Measurements from ENCODE around the gene POC1A.

Gene POC1A

DNA sequence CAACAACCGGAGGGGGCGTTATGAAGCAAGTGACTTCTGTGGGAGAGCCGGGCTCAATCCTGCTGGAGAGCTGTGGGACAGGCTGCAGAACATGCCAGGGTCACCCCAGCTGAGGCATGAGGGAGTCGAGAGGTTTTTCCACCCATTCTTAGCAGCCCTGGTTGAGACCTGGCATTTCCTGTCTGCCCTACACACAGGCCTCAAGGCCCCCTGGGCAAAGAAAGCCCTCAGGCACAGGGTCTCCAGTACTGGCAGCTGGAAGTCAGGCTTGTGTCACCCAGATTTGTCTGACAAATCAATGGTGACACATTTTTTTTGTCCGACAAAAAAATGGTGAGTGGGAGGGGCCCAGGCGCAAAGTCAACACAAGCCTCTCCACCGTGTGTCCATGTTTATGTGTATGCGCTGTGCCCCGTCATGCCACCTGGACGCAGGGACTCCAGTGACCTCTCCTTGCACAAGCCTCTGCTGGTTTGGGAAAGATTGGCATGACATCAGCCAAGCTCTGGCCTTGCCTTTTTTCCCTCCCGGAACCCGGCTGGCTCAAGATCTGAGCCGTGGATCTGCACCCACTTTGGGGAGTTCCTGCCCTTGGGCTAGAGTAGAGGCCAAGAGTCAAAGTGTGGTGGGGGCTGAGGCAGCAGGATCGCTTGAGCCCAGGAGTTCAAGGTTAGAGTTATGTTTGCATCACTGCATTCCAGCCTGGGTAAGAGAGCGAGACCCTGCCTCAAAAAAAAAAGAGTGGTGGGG, 22.9 kb upstream of the POC1A start:
- no peak overlapping the region for H3K4me3 ChIP-seq (ENCODE audit: low read length)
- TF ChIP-seq, protein P1, sequence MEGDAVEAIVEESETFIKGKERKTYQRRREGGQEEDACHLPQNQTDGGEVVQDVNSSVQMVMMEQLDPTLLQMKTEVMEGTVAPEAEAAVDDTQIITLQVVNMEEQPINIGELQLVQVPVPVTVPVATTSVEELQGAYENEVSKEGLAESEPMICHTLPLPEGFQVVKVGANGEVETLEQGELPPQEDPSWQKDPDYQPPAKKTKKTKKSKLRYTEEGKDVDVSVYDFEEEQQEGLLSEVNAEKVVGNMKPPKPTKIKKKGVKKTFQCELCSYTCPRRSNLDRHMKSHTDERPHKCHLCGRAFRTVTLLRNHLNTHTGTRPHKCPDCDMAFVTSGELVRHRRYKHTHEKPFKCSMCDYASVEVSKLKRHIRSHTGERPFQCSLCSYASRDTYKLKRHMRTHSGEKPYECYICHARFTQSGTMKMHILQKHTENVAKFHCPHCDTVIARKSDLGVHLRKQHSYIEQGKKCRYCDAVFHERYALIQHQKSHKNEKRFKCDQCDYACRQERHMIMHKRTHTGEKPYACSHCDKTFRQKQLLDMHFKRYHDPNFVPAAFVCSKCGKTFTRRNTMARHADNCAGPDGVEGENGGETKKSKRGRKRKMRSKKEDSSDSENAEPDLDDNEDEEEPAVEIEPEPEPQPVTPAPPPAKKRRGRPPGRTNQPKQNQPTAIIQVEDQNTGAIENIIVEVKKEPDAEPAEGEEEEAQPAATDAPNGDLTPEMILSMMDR (conservative IDR thresholded peaks at IDR 0.05; ENCODE audit: low read depth, low read length) = no peak
- DNase-seq (ENCODE audit: low read depth) = no peak

DNA sequence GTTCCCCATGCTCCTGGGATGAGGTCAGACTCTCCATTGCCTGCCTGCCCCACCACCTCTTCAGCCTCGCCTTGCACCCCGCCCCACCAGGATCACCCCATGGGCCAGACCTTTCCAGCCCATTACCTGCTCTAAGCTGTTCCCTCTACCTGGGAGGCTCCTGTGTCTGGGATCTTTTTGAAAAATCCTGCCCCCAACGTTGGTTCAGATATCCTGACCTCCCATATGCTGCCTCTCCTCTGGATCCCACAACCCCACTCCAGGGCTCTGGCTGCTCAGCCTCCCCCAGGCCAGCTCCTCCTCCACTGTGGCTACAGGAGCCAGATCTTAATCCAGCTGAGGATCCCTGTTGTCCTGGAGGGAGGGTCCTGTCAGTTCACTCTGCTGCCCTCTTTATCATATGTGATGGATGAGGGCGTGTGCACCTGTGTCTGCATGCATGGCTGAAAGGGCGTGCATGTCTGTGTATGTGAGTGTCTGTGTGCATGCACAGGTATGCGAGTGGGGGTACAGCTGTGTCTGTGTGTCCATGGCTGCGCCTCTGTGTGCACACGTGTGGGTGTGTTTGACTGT, 22.0 kb upstream of the POC1A start:
- H3K4me3 ChIP-seq (ENCODE audit: low read length) = no peak overlapping the region
- DNase-seq (ENCODE audit: low read depth) = no peak
- TF ChIP-seq, protein P1 (conservative IDR thresholded peaks at IDR 0.05; ENCODE audit: low read depth, low read length) = no peak

DNA sequence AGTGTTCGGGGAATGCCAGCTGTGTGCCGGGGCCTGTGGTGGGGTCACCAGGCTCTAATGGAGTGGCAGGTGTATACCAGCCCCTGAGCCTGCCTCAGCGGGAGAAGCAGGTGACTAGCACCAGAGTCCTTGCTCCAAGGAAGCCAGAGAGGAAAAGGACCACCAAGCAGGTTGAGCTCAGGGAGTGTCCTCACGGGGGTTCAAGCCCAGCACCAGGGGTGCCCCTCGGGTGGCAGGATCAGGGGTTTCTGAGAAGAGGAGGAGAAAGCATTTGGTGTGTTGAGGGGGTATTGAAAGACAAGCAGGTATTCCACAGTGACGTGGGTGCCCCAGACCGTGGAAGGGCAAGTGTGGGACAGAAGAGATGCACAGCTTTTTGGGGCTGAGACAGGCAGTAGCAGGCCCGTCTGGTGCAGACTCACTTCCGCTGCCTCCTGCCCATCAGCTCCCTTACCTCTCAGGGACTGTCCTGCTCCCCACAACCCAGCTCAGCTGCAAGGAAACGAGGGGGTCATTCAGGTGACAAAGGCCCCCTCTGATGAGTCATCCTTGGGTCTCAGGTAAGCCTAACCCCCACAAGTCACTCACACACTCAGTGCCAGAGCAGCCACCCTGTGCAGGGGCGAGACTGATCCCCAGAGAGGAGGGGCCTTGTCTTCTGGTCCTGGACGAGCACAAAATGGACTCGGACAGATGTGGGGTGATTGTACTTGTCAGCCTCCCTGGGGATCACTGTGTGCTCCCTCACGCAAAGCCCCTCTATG, 21.4 kb upstream of the POC1A start:
- TF ChIP-seq, protein P1 (conservative IDR thresholded peaks at IDR 0.05; ENCODE audit: low read depth, low read length) = no peak
- no peak overlapping the region for H3K4me3 ChIP-seq (ENCODE audit: low read length)
- no peak for DNase-seq (ENCODE audit: low read depth)

DNA sequence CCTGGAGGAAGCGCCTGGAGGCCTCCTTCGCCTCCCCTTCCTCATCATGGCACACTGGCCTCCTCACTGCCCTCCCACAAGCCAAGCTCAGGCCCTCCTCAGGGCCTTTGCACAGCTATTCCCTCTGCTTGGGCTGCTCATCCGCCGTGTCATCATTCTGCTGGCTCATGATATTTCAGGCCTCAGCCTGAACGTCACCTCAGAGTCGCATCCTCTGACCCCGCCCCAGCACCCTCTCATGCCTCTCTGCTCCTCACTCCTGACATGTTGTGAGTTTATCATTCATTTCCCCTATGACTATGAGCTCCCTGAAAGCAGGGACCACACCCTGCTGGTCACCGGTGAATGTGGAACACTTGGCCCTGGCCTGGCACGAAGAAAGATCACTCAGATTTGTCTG, 20.7 kb upstream of the POC1A start:
- no peak for DNase-seq (ENCODE audit: low read depth)
- TF ChIP-seq, protein P1 (conservative IDR thresholded peaks at IDR 0.05; ENCODE audit: low read depth, low read length) = no peak
- H3K4me3 ChIP-seq (ENCODE audit: low read length) = no peak overlapping the region

DNA sequence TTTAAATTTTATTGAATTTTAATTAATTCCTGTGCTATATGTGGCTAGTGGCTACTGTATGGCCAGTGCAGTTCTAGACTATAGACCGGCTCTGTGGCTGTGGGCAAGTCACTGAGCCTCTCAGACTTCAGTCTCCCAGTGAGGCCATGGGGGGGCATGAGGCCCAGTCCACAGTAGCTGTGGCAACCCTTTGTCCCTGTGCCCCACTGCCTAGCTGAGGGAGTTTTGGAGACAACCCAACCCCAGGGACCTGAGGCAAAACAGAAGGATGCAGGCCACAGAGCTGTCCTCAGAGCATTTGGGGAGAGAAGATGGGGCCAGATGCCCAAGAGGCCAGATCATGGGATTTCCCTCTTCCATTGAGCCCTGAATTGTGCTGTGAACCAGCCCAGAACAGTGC, 18.9 kb upstream of the POC1A start:
- no peak overlapping the region for H3K4me3 ChIP-seq (ENCODE audit: low read length)
- no peak for DNase-seq (ENCODE audit: low read depth)

DNA sequence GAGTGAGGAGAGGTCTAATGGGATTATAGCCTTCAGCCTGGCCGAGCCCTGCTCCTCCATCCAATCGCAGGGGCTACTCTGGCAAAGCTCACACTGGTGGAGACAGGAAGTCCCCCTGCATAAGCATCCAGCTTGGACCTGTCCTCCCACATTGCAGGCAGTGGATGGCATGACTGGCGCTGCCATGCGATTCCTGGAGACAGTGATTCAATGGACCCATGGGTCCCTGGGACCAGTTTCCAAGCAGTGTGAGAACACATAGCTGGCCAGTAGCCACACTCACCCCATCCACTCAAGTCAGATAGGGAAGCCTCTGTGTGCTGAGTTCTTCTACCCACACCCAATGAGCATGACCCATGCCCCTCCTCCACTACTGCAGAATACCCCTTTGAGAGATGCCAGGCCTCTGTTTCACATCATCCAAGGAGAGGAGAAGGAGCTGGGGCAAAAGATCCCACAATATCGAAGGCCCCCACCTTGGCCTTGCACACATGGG, 18.1 kb upstream of the POC1A start:
- no peak for DNase-seq (ENCODE audit: low read depth)
- H3K4me3 ChIP-seq (ENCODE audit: low read length) = no peak overlapping the region
- TF ChIP-seq, protein P1 (conservative IDR thresholded peaks at IDR 0.05; ENCODE audit: low read depth, low read length) = no peak

More for the DNA sequence above, 18.9 kb upstream of the POC1A start:
- TF ChIP-seq, protein P1 (conservative IDR thresholded peaks at IDR 0.05; ENCODE audit: low read depth, low read length) = no peak
